TTC549 (cell line): ENCODE measurements around the gene DAB2IP.

Source experiments
- FAIRE-seq: peaks from 2 replicates; lab custom pipeline; 2012; peaks lifted over from hg19 to GRCh38; lab: Jason Lieb, UNC

The DAB2IP gene

GRCh38 chr9:121663591-121663990, 12.2 kb downstream of the DAB2IP start:
- no peak for FAIRE-seq

- no peak for FAIRE-seq
These were observed 14.9 kb downstream of the DAB2IP start for GRCh38 chr9:121666294-121666693.

- FAIRE-seq: no peak
These were observed 15.8 kb downstream of the DAB2IP start for GRCh38 chr9:121667214-121667613.

GRCh38 chr9:121667890-121668289, 16.5 kb downstream of the DAB2IP start:
- FAIRE-seq: no peak

GRCh38 chr9:121670431-121670830, 19.0 kb downstream of the DAB2IP start:
- FAIRE-seq: no peak

GRCh38 chr9:121671612-121672155, 20.2 kb downstream of the DAB2IP start:
- no peak for FAIRE-seq

- FAIRE-seq: no peak
These were observed 20.8 kb downstream of the DAB2IP start for GRCh38 chr9:121672213-121672612.

- no peak for FAIRE-seq
These were observed 21.6 kb downstream of the DAB2IP start for GRCh38 chr9:121672986-121673385.

- no peak for FAIRE-seq
These were observed 22.1 kb downstream of the DAB2IP start for GRCh38 chr9:121673576-121673975.

- no peak for FAIRE-seq
These were observed 22.6 kb downstream of the DAB2IP start for GRCh38 chr9:121674017-121674416.

GRCh38 chr9:121674952-121675351, 23.5 kb downstream of the DAB2IP start:
- no peak for FAIRE-seq

- FAIRE-seq: no peak
These were observed 23.9 kb downstream of the DAB2IP start for GRCh38 chr9:121675381-121675780.

GRCh38 chr9:121675969-121676822, 24.8 kb downstream of the DAB2IP start:
- FAIRE-seq: no peak

- no peak for FAIRE-seq
These were observed 25.5 kb downstream of the DAB2IP start for GRCh38 chr9:121676926-121677325.

- no peak for FAIRE-seq
These were observed 27.1 kb downstream of the DAB2IP start for GRCh38 chr9:121678501-121679022.

GRCh38 chr9:121679901-121680635, 28.6 kb downstream of the DAB2IP start:
- FAIRE-seq: no peak

GRCh38 chr9:121681404-121681803, 30.0 kb downstream of the DAB2IP start:
- no peak for FAIRE-seq

GRCh38 chr9:121682201-121682600, 30.8 kb downstream of the DAB2IP start:
- FAIRE-seq: no peak

GRCh38 chr9:121682926-121683515, 31.6 kb downstream of the DAB2IP start:
- FAIRE-seq: no peak

GRCh38 chr9:121683652-121684051, 32.2 kb downstream of the DAB2IP start:
- FAIRE-seq: no peak

- FAIRE-seq: no peak
These were observed 33.1 kb downstream of the DAB2IP start for GRCh38 chr9:121684381-121685145.
